CD4-positive, alpha-beta memory T cell (primary cell): ENCODE results near the gene GPT2. TPM values are rescaled to one million over a fixed set of nuclear protein-coding genes. Genes with fewer than 3 reads are reported as not detected.
"Not testable (repeated sequence)": the region's sequence is repeated elsewhere in the genome, so short reads cannot be mapped to it uniquely, and the experiment has no call there.

Source experiments
- CTCF ChIA-PET: fragments of 350-600 bp; sonication (Branson Sonifier 250); formaldehyde crosslinking; loops from one replicate; lab custom pipeline; 2021; ENCODE audit warnings: inconsistent platforms; ENCODE audit not compliant: partially characterized antibody; lab: Charles Lee
- POLR2A ChIA-PET: fragments of 350-600 bp; sonication (Branson Sonifier 250); formaldehyde crosslinking; loops from one replicate; lab custom pipeline; 2021; ENCODE audit not compliant: partially characterized antibody; lab: Charles Lee
- DNase-seq, 5 donors: peaks; one replicate each; pipeline versions ENCODE4 v3.0.0 to v3.0.0-alpha.2; 2020 to 2022; ENCODE audit warnings: mixed read lengths in 1 of 5
- H3K27ac ChIP-seq: one replicate; pipeline ENCODE4 v1.7.0; 2013; ENCODE audit warnings: low read depth, low read length
- H3K27me3 ChIP-seq: 2 replicates; pipeline ENCODE4 v1.7.0; 2013; ENCODE audit warnings: mild to moderate bottlenecking, low read length, moderate library complexity; ENCODE audit not compliant: insufficient read depth
- H3K36me3 ChIP-seq: 2 replicates; pipeline ENCODE4 v1.7.0; 2013; ENCODE audit warnings: mild to moderate bottlenecking, low read length, moderate library complexity; ENCODE audit not compliant: insufficient read depth
- H3K4me1 ChIP-seq: 2 replicates; pipeline ENCODE4 v1.7.0; 2013; ENCODE audit warnings: mild to moderate bottlenecking, low read length, moderate library complexity; ENCODE audit not compliant: insufficient read depth
- H3K4me3 ChIP-seq, 2 donors: one replicate each; pipeline ENCODE4 v1.7.0; 2013; ENCODE audit warnings: low read length in 2 of 2, mild to moderate bottlenecking in 1 of 2
- H3K9me3 ChIP-seq, 2 donors: one replicate each; pipeline ENCODE4 v1.7.0; 2013; ENCODE audit warnings: low read length in 2 of 2, control low read depth in 1 of 2; ENCODE audit not compliant: control insufficient read depth in 1 of 2
- H3K27ac Mint-ChIP-seq, 7 donors: one replicate each; pipeline ENCODE4 v1.8.0; 2020 to 2021; ENCODE audit warnings: mixed read lengths in 7 of 7, mild to moderate bottlenecking in 6 of 7, inconsistent platforms in 3 of 7, moderate library complexity in 3 of 7
- H3K27me3 Mint-ChIP-seq, 2 donors: one replicate each; pipeline ENCODE4 v1.8.0; 2020 to 2021; ENCODE audit warnings: mixed read lengths in 2 of 2
- H3K36me3 Mint-ChIP-seq, 2 donors: one replicate each; pipeline ENCODE4 v1.8.0; 2020 to 2021; ENCODE audit warnings: mixed read lengths in 2 of 2, inconsistent platforms in 1 of 2, mild to moderate bottlenecking in 1 of 2
- H3K4me1 Mint-ChIP-seq, 4 donors: one replicate each; pipeline ENCODE4 v1.8.0; 2020 to 2021; ENCODE audit warnings: mixed read lengths in 4 of 4, mild to moderate bottlenecking in 1 of 4
- H3K4me3 Mint-ChIP-seq, 8 donors: one replicate each; pipeline ENCODE4 v1.8.0; 2020 to 2021; ENCODE audit warnings: mixed read lengths in 8 of 8, mild to moderate bottlenecking in 7 of 8, moderate library complexity in 6 of 8, inconsistent platforms in 3 of 8
- H3K9me3 Mint-ChIP-seq, 8 donors: one replicate each; pipeline ENCODE4 v1.8.0; 2020 to 2021; ENCODE audit warnings: mixed read lengths in 8 of 8, mild to moderate bottlenecking in 5 of 8, inconsistent platforms in 3 of 8, moderate library complexity in 1 of 8
- intact Hi-C: fragments of 100-400 bp; cut with micrococcal nuclease; formaldehyde crosslinking; loops from one replicate; pipeline ENCODE4 v1.15.1; 2023
- polyA plus RNA-seq, 2 donors: library from polyadenylated mRNA; unstranded; fragments of 300-500 nt; fragmentation: Illumina TruSeq; gene quantifications; one replicate each; pipeline ENCODE4 v1.2.3, GENCODE V29; 2021
- total RNA-seq, 2 experiments: library from RNA; stranded (reverse); gene quantifications; one replicate each; pipeline ENCODE4 v1.2.3, GENCODE V29; 2021

The GPT2 gene
- total and polyA plus RNA-seq, 4 experiments from 2014 or later, result 0.63 to 1.5 (median 1.2) TPM; not detected in 1

DNA sequence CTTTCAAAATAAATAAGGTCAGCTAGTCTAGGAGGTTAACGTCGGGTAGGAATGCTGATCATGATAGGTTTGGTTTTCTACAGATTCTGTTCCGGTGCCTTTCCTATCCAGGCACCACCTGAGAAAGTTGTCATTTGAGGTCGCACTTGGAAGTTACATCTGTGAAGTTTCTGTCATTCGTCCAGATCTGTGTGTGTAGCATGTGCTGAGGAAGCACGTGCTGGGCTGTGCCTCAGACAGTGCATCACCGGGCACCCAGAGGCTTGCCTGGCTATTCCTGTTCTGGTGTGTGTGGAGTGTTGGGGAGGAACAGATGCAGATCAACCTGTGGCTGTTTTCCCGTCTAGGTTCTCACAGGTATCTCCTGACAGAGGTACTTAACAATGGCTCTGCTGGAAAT is 46.7 kb downstream of the GPT2 start:
- Mint-ChIP-seq H3K27me3 (no peaks in the 10 kb centered on the region), H3K4me1 (peaks cover 0 to 5% (median 3%) of the 10 kb centered on the region in 4 donors), H3K36me3 (no peaks in the 10 kb centered on the region), H3K9me3 (peaks cover 0 to 2% (median 0%) of the 10 kb centered on the region in 8 donors), H3K4me3 (no peak overlapping the region), H3K27ac (no peak overlapping the region)
- H3K36me3 ChIP-seq, result no peaks in the 10 kb centered on the region
- no peak for DNase-seq
- intact Hi-C loops, result no loop called here
- no peaks in the 10 kb centered on the region for H3K9me3 ChIP-seq
- no peak overlapping the region for H3K4me3 ChIP-seq
- H3K4me1 ChIP-seq, result peaks cover 6% of the 10 kb centered on the region
- CTCF ChIA-PET, result interaction anchor here (1.0 to 1.8 kb wide), 8 partner anchors 10 to 262 kb away, joined by 3 to 14 read pairs (median 4); no protein-coding TSS in a partner anchor
- no peaks in the 10 kb centered on the region for H3K27me3 ChIP-seq
- POLR2A ChIA-PET, result no interaction called here
- no peak overlapping the region for H3K27ac ChIP-seq

DNA sequence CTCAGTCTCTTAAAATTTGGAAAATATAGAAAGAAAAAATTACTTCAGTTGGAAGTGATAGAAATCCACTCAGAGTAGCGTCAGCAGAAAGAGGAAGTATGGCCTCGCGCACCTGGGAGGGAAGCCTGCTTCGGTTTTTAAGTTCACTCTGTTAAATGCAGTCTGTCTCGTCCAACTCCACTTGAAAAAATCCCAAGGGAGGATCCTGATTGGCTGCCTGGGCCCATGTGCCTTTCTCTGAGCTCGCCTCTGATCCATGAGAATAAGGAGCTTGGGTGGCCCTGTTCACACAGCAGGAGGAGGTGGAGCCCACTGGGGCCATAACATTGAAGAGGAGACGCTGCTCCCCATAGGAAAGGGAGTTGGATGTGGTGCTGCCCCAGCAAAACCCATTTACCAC is 48.6 kb downstream of the GPT2 start:
- CTCF ChIA-PET, result interaction anchor here (0.9 kb wide), 1 partner anchor 8 kb away, joined by 3 read pairs; no protein-coding TSS in a partner anchor
- Histone ChIP-seq H3K27me3 (no peaks in the 10 kb centered on the region), H3K4me1 (peaks cover 6% of the 10 kb centered on the region), H3K4me3 (no peak overlapping the region), H3K9me3 (no peaks in the 10 kb centered on the region), H3K36me3 (no peaks in the 10 kb centered on the region), H3K27ac (no peak overlapping the region)
- no peak for DNase-seq
- Mint-ChIP-seq H3K27ac (no peak overlapping the region), H3K4me3 (no peak overlapping the region), H3K4me1 (peaks cover 0 to 5% (median 3%) of the 10 kb centered on the region in 4 donors), H3K27me3 (no peaks in the 10 kb centered on the region), H3K36me3 (no peaks in the 10 kb centered on the region), H3K9me3 (no peaks in the 10 kb centered on the region)
- intact Hi-C loops, result no loop called here
- POLR2A ChIA-PET, result no interaction called here

DNA sequence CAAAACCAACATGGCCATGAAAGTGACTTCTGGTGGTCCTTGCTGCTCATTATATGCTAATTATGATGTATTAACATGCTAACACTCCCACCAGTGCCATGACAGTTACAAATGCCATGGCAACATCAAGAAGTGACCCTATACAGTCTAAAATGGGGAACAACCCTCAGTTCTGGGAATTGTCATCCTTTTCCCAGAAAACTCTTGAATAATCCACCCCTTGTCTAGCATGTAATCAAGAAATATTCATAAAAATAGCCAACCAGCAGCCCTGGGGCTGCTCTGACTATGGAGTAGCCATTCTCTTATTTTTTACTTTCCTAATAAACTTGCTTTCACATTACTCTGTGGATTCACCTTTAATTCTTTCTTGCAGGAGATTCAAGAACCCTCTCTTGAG is 53.4 kb downstream of the GPT2 start:
- no peak for DNase-seq
- Mint-ChIP-seq H3K4me3 (no peak overlapping the region), H3K9me3 (no peaks in the 10 kb centered on the region), H3K4me1 (peaks cover 1 to 4% (median 2%) of the 10 kb centered on the region in 4 donors), H3K27me3 (no peaks in the 10 kb centered on the region), H3K36me3 (no peaks in the 10 kb centered on the region), H3K27ac (no peak overlapping the region)
- intact Hi-C loops, result no loop called here
- Histone ChIP-seq H3K4me1 (no peaks in the 10 kb centered on the region), H3K4me3 (no peak overlapping the region), H3K27me3 (no peaks in the 10 kb centered on the region), H3K36me3 (no peaks in the 10 kb centered on the region), H3K27ac (no peak overlapping the region), H3K9me3 (no peaks in the 10 kb centered on the region)
- ChIA-PET POLR2A (no interaction called here), CTCF (no interaction called here)

DNA sequence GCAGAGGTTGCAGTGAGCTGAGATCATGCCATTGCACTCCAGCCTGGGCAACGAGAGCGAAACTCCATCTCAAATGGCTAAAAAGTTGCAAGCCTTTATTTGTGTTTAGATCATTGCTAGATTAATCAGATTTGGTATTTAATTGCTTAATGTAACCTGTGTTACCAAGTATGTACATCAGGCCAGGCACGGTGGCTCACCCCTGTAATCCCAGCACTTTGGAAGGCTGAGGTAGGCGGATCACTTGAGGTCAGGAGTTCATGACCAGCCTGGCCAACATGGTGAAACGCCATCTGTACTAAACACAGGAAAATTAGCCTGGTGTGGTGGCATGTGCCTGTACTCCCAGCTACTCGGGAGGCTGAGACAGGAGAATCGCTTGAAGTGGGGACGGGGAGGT is 60.6 kb downstream of the GPT2 start:
- CTCF ChIA-PET, result interaction anchor here (2.0 kb wide), 1 partner anchor 1221 kb away, joined by 5 read pairs; no protein-coding TSS in a partner anchor
- H3K4me1 ChIP-seq, result peaks cover 17% of the 10 kb centered on the region
- H3K27me3 ChIP-seq, H3K36me3 ChIP-seq, intact Hi-C loops, POLR2A ChIA-PET, H3K9me3 Mint-ChIP-seq, DNase-seq, H3K27me3 Mint-ChIP-seq, H3K4me3 ChIP-seq, H3K27ac ChIP-seq, H3K4me3 Mint-ChIP-seq, H3K9me3 ChIP-seq, H3K36me3 Mint-ChIP-seq, H3K27ac Mint-ChIP-seq: not testable (repeated sequence)
- H3K4me1 Mint-ChIP-seq, result peaks cover 10 to 35% (median 20%) of the 10 kb centered on the region in 4 donors

DNA sequence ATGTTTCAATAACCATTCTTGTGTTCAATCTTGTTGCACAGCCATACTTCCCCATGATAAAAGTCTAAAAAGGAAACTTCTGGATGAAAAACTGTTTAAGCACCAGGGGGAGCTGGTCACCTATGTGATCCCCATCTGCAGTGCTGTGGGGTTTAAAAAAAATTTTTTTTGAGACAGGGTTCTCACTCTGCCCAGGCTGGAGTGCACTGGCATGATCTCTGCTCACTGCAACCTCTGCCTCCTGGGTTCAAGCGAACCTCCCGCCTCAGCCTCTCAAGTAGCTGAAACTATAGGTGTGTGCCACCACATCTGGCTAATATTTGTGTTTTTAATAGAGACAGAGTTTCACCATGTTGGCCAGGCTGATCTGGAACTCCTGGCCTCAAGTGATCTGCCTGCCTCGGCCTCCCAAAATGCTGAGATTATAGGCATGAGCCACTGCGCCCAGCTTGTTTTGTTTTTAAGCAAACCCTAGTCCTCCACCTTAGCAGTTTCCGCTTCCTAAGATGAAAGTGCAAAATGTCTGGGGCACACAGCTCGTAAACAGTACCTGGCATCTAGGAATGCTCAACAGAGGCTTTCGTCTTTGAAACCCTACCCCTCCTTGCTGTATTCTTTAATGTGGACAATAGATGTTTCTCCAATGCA is 63.9 kb downstream of the GPT2 start:
- peak overlapping the region in 6 of 7 donors; percentile 29 to 68 (median 52) for H3K27ac Mint-ChIP-seq
- H3K4me1 Mint-ChIP-seq, result peaks cover 8 to 27% (median 15%) of the 10 kb centered on the region in 4 donors
- no peak overlapping the region for H3K4me3 ChIP-seq
- no peaks in the 10 kb centered on the region for H3K36me3 Mint-ChIP-seq
- ChIA-PET POLR2A (interaction anchor here (0.7 to 3.0 kb wide), 6 partner anchors 15 to 196 kb away, joined by 3 to 11 read pairs (median 3); partner anchors contain the start of genes DNAJA2 and NETO2), CTCF (interaction anchor here (0.8 to 2.2 kb wide), 9 partner anchors 22 to 1217 kb away, joined by 3 to 10 read pairs (median 5); partner anchors contain the start of genes ABCC12 and NETO2)
- peak in 4 of 5 donors; percentile 47 to 54 (median 50) for DNase-seq
- no peaks in the 10 kb centered on the region for H3K27me3 ChIP-seq
- H3K36me3 ChIP-seq, result no peaks in the 10 kb centered on the region
- no peaks in the 10 kb centered on the region for H3K27me3 Mint-ChIP-seq
- H3K4me3 Mint-ChIP-seq, result peak overlapping the region in 2 of 8 donors; percentile 4 to 46
- intact Hi-C loops, result loop anchor here (1.0 kb wide), 4 partner anchors 70 to 1217 kb away; no protein-coding TSS in a partner anchor
- H3K9me3 ChIP-seq, result no peaks in the 10 kb centered on the region
- H3K27ac ChIP-seq, result no peak overlapping the region
- peaks cover 0 to 1% (median 0%) of the 10 kb centered on the region in 8 donors for H3K9me3 Mint-ChIP-seq
- H3K4me1 ChIP-seq, result peaks cover 15% of the 10 kb centered on the region

DNA sequence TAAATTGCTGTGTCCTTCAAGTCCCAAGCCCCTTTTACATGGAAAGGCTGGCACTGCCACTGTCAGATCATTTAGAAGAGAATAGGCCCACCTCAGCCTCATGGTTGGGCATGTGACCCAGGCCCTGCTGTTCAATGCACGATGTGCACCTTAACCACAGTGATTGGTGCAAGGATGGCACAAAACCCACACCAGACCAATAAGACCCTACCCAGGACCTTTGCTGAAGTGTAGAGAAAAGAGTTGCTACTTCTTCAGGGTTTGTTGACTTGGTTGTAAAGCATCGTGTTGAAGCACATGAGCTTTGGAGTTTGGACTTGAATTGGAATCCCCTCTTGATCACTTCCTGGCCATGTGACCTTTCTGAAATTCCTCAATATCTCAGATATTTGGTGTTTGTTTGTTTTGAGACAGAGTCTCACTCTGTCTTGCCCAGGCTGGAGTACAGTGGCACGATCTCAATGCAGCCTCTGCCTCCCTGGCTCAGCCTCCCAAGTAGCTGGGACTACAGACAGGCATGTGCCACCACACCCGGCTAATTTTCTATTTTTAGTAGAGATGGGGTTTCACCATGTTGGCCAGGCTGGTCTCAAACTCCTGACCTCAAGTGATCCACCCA is 64.5 kb downstream of the GPT2 start:
- Mint-ChIP-seq H3K4me1 (peaks cover 5 to 21% (median 11%) of the 10 kb centered on the region in 4 donors), H3K36me3 (no peaks in the 10 kb centered on the region), H3K27me3 (no peaks in the 10 kb centered on the region), H3K4me3 (peak overlapping the region in 2 of 8 donors; percentile 4 to 46), H3K9me3 (peaks cover 0 to under 1% (median 0%) of the 10 kb centered on the region in 8 donors), H3K27ac (peak overlapping the region in 5 of 7 donors; percentile 32 to 64 (median 42))
- no peak for DNase-seq
- no peak overlapping the region for H3K27ac ChIP-seq
- H3K36me3 ChIP-seq, result no peaks in the 10 kb centered on the region
- intact Hi-C loops, result loop anchor here (1.0 kb wide), 4 partner anchors 70 to 1217 kb away; no protein-coding TSS in a partner anchor
- ChIA-PET POLR2A (interaction anchor here (0.7 to 3.0 kb wide), 3 partner anchors 14 to 25 kb away, joined by 3 to 11 read pairs (median 4); partner anchors contain the start of gene DNAJA2), CTCF (interaction anchor here (0.8 to 2.2 kb wide), 7 partner anchors 22 to 1216 kb away, joined by 3 to 10 read pairs (median 5); partner anchors contain the start of genes ABCC12 and NETO2)
- H3K4me1 ChIP-seq, result peaks cover 9% of the 10 kb centered on the region
- H3K9me3 ChIP-seq, result no peaks in the 10 kb centered on the region
- no peak overlapping the region for H3K4me3 ChIP-seq
- H3K27me3 ChIP-seq, result no peaks in the 10 kb centered on the region
